GM12891 (cell line): Measurements from ENCODE around the gene MRPL42.

Experiments used
- DNase-seq: peaks from one replicate; pipeline ENCODE4 v3.0.0; 2011; ENCODE audit warnings: low spot score; ENCODE audit not compliant: insufficient read length
- FAIRE-seq: peaks from 2 replicates; lab custom pipeline; 2011; peaks lifted over from hg19 to GRCh38; lab: Jason Lieb, UNC
- PAX5 ChIP-seq: IDR thresholded peaks from 2 replicates; pipeline ENCODE4 v1.6.1; 2011; ENCODE audit warnings: low read length, moderate library complexity, mild to moderate bottlenecking; ENCODE audit not compliant: insufficient read depth, severe bottlenecking
- POLR2A ChIP-seq: IDR thresholded peaks from 2 replicates; pipeline ENCODE4 v1.6.1; 2011; ENCODE audit warnings: low read depth, low read length, control low read depth
- POLR2AphosphoS5 ChIP-seq: IDR thresholded peaks from 2 replicates; pipeline ENCODE4 v1.6.1; 2011; ENCODE audit warnings: low read depth, low read length, control low read depth
- POU2F2 ChIP-seq: IDR thresholded peaks from 2 replicates; pipeline ENCODE4 v1.6.1; 2011; ENCODE audit warnings: low read depth, mild to moderate bottlenecking, control low read depth, low read length, moderate library complexity
- SPI1 ChIP-seq: IDR thresholded peaks from 2 replicates; pipeline ENCODE4 v1.6.1; 2011; ENCODE audit warnings: low read depth, low read length, control low read depth
- TAF1 ChIP-seq: IDR thresholded peaks from 2 replicates; pipeline ENCODE4 v1.6.1; 2011; ENCODE audit warnings: low read depth, low read length, control low read depth

The MRPL42 gene

GRCh38 chr12:93563807-93564538 lies 96.7 kb downstream of the MRPL42 start:
- DNase-seq: no peak
- no peak for TF ChIP-seq PAX5
- no peak for TF ChIP-seq POU2F2
- TF ChIP-seq SPI1: no peak
- no peak for TF ChIP-seq POLR2A
- no peak for TF ChIP-seq POLR2AphosphoS5
- no peak for TF ChIP-seq TAF1
- FAIRE-seq: peak; percentile 60

GRCh38 chr12:93565760-93566159 lies 98.4 kb downstream of the MRPL42 start:
- TF ChIP-seq SPI1 (no peak), POLR2A (no peak), TAF1 (no peak), PAX5 (no peak), POU2F2 (no peak), POLR2AphosphoS5 (no peak)
- FAIRE-seq (no peak), DNase-seq (no peak)
